GM23248 (cell line): Measurements from ENCODE around the gene OSER1.

ENCODE experiments used
- EZH2 ChIP-seq: fragments of 200-600 bp; sonication (generic); IDR thresholded peaks from 2 replicates; pipeline ENCODE4 v1.6.1; 2018; ENCODE audit warnings: antibody characterized with exemption, mild to moderate bottlenecking; ENCODE audit not compliant: insufficient read depth, poor library complexity, severe bottlenecking
- EZH2phosphoT487 ChIP-seq: fragments of 200-600 bp; sonication (generic); IDR thresholded peaks from 2 replicates; pipeline ENCODE4 v1.6.1; 2018; ENCODE audit warnings: antibody characterized with exemption, moderate library complexity, mild to moderate bottlenecking, low read depth; ENCODE audit not compliant: insufficient read depth

- TF ChIP-seq EZH2phosphoT487: no peak
- no peak for TF ChIP-seq EZH2
Observed at GRCh38 chr20:44241796-44242195, 31.2 kb upstream of the OSER1 start.
